Endometrial microvascular endothelial cells (primary cell): Measurements from ENCODE around the gene PARM1. TPM values are rescaled to one million over a fixed set of nuclear protein-coding genes. Genes with fewer than 3 reads are reported as not detected.

Source experiments
- in situ Hi-C: cut with HindIII; loops from 2 replicates; pipeline ENCODE4 v1.10.0; 2017; ENCODE audit warnings: low sequenced_read_pairs, low pct_unique_long_range_greater_than_20kb; ENCODE audit errors: inconsistent ontology term
- total RNA-seq: library from RNA; depleted of rRNA; stranded (reverse); fragments of >200 nt; gene quantifications from one replicate; pipeline ENCODE4 v1.2.3, GENCODE V29; 2015; ENCODE audit errors: inconsistent ontology term

The PARM1 gene
- total RNA-seq, 1 donor from 2014 or later, result not detected

DNA sequence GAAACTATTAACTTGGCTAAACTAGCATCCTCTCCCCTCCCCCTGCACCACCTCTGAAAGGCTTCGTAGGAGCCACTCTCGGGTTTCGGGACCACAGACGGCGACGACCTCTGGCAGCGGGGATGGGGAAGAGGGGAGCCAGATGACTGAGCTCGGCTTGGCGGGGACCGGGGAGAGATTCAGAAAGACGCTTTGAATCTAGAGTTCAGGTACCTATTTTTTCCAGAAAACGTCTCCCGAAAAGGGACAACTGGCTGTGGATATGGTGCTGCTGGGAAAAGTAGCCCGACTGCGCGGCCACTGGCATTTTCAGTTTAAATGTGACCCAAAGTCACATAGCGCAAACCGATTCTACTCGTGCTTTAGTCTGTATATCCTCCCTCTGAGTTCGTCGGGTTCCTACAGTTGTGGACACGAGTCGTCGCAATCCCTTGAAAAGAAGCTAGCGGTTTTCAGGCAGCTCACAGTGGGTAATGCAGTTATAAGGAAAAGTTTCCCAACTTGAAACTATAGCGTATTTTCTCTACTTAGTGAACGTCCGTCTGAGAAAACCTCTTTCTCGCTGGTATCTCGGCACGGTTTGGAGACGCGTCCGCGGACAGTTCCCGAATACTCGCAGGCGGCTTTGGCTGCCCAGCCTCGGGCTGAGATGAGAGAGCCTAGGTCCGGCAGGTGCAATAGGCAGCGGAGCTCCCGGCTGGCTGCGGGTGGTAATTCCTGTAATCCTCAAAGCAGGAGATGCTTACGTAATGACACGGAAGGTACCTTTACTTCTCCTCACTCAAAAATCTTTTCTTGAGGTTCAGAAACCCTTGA, 1.3 kb downstream of the PARM1 start:
- in situ Hi-C loops, result no loop called here

DNA sequence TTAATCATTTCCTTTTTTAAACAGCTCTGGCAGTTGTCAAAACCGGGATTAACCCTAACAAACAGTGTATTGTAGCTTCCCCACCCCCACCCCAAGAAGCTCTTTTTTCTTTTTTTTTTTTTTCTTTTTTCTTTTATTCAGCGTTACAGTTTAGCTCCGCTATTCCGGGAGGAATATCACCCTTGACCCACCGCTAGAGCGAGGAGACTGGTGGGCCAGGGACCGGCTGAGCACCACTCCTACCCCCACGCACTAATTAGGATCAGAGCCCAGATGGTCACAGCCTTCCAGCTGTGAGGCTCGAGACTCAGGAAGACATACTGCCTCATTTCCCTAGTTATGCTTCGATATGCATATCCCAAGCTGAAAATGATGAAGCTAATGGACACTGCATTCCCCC, 2.0 kb downstream of the PARM1 start:
- in situ Hi-C loops, result no loop called here

DNA sequence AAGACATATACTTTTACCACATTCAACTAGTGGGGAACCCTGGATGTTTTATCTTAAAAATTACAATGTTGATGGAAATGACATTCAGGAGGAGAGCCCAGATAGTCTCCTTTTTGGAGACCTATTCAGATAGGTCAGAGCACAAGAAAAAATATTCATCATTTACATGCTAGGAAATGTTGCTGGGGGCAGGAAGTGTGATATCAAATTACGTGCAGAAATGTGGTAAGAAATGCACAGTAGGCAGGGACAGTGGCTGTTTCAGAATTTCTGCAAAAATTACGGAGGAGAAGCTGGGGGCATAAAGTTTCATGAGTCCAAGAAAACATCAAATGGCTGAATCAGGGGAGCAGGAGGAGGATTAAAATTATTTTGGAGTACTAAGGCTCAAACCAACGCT, 8.2 kb downstream of the PARM1 start:
- in situ Hi-C loops, result no loop called here

DNA sequence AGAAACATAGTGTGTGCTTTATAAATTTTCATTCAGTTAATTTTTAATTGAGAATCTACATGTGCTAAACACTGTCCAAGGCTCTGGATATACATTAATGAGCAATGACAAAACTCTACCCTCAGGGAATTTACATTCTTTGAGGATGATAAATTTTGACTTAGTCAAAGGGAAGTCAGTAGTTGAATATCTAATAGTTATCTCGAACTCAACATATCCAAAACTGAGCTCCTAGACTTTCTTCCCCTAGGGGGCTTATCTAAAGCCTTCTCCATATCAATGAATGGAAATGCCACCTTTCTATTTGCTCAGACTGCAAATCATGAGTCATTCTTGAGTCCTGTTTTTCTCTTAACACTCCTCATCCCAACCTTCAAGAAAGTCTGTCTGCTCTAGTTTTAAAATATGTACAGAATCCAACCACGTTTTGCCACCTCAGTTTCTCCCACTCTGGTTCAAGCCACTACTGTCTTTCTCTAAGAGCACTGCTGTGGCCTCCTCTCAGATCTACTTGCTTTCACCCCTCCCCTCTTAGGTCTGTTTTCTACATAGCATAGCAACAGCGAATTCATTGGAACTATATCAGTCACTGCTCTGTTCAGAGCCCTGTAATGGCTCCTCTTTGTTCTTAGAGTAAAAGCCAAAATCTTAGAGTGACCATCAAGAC, 9.5 kb downstream of the PARM1 start:
- in situ Hi-C loops, result no loop called here

DNA sequence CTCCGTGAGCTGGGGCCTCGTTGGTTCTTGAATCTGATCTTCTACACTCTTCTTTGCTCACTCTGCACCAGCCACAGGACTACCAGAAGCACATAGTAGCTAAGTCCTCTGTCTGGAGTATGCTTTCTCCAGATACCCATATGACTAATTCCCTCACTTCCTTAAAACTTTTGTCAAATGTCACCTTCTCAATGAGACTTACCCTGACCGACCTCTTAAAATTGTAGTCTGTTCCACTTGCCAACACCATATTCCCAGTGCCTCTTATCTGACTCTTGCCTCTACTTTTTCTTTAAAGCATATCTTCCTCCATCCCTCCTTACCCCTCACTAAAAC, 10.0 kb downstream of the PARM1 start:
- in situ Hi-C loops, result no loop called here

DNA sequence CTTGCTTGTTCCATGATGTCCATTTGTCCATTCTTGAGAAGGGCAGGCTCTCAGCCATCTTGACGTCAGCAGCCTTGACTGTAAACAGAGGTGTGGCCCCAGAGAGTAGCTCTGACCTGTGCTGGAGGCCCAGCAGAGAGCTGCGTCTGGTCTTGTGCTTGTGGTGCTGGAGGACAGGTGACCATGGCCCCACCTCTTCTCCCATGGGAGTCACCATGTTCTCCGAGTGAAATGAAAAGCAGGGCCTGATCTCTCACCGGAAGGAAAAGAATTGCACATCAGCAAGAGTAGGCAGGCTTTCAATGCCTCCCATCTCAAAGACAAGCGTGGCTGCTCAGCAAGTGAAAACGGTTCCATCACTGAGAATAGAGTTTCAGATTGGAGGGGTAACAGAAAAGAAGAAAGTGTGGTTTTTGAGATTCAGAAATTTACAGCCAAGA, 11.5 kb downstream of the PARM1 start:
- in situ Hi-C loops, result no loop called here

DNA sequence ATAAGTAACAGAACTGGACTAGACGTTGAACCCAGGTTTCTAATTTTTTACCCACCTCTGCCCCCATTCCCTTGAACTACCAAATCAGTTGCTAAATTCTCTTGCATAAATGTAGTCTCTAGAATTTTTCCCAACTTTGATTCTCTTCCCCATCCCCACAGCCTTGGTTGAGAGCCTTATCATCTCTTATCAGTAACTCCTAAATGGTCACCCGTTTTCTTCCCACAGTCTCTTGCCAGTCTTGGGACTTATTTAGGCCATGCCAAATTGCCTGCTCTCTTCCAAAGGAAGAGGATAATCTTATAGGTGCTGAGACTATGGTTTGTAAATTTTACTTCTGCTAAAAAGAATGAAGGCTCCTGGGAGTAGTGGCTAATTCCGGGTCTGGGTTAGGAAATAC, 13.3 kb downstream of the PARM1 start:
- in situ Hi-C loops, result no loop called here

DNA sequence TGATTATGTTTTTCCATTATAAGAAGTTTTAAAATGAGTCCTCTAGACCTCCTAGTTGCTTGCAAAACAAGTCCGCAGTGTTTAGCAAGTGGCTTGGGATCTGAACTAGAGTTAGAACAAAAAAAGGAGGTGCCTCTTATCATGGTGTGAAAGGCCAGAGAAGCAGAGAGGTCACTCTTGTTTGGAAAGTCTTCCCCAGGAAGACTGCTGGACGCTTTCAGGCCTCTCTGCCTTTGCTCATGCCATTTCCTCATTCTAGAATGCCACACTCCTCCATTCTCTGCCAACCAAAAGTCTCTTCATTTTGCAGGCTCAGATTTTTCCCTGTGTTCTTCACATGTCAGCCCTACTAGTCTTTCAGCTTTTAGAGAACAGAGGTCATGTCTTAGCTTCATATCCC, 14.9 kb downstream of the PARM1 start:
- in situ Hi-C loops, result no loop called here

DNA sequence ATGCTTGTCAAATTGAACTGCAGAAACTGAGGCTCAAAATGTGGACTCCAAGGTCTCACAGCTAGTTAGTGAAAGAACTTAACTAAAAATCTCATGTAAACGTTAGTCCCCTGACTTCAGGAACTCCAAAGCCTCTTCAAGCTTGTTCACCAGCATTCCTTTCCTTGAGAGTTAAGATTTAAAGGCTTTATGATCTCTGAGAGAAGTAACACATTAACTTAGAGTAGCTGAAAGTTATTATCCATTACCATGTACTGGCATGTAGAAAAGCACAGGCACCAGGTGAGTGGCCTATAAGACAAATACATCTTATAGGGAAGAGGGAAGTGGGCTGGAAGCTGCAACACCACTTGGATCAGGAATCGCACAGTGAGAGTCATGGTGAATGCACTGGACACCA, 15.3 kb downstream of the PARM1 start:
- in situ Hi-C loops, result no loop called here

DNA sequence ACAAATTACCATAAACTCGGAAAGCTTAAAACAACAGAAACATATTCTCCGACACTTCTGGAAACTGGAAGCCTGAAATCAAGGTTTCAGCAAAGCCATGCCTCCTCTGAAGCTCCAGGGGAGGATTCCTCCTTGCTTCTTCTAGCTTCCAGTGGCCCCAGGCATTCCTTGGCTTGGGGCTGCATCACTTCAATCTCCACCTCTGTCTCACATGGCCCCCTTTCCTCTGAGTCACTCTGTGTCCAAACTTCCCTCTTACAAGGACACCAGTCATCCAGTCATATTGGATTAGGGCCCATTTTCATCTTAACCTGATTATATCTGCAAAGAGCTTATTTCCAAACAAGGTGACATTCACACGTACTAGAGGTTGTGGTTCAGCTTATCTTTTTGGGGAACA, 17.3 kb downstream of the PARM1 start:
- in situ Hi-C loops, result no loop called here

DNA sequence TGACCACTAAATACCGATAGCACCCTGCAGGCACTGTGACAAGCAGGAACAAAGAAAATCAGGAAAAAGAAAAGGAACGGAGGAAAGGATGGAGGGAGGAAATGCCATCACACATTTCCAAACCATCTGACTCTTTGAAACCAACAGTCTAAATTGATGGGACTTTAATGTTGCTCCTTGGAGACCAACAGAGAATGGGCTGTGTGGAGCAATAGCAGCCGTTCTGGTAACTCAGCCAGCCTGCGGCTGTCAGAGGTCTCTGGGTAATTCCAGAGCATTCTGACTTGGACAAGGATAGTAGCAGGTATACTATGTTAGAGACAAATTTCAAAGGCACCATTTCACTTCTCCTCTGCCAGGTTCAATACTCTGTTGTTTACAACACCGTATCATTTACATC, 18.0 kb downstream of the PARM1 start:
- in situ Hi-C loops, result no loop called here

DNA sequence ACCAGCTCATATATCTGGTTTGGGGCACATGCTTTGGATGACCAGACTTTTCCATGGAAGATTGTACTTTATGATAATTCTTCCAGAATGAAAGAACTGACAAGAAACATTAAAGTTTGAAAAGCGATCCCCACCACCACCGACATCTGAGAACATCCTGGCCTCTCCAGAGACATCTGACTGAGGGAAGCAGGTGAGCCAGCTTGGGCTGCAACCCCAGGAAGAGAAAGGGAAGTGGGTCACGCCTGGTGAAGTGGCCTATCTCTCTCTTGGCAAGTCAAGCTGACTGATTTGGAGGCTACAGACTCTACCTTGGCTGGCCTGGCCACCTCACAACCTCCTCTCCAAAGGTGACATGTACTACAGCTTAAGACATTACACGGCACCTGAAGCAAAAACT, 20.7 kb downstream of the PARM1 start:
- in situ Hi-C loops, result no loop called here

DNA sequence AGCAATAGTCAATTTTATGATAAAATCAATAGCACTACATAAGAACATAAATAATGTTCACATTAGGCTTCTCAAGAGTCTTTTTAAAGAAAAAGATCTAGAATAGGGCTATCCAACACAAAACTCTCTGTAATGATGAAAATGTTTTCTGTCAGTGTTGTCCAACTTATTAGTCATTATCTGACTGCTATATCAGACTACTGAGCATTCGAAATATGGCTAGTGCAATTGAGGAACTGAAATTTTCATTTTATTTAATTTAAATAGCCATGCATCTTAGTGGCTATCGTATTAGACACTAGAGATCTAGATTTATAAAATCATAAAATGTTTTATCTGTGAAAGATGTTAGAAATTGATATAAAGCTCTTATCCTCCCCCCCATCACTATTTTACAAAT, 26.0 kb downstream of the PARM1 start:
- in situ Hi-C loops, result no loop called here

DNA sequence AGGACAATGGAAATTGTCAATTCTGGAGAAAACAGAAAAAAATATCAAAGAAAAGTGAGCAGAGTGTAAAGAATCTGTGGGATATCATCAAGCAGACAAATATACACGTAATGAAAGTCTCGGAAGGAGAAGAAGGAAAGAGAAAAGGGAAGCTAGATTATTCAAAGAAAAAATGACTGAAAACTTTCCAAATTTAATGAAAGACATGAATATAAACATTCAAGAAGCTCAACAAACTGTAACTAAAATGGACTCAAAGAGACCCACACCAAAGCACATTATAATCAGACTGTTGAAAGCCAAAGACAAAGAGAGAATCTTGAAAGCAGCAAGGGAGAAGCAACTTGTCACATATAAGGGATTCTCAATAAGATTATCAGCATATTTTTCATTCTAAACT, 28.3 kb downstream of the PARM1 start:
- in situ Hi-C loops, result no loop called here

DNA sequence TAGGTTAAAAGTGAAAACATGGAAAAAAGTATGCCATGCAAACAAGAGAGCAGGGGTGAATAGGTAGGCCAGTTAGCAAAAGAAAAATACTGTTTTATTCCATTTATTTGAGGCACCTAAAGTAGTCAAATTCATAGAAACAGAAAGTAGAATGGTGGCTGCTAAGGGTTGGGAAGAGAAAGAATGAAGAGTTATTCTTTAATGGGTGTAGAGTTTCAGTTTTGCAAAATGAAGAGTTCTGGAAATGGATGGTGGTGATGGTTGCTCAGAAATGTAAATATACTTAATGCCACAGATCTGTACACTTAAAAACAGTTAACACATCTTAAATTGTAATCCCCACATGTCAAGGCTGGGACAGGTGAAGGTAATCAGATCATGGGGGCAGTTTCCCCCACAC, 29.7 kb downstream of the PARM1 start:
- in situ Hi-C loops, result no loop called here

DNA sequence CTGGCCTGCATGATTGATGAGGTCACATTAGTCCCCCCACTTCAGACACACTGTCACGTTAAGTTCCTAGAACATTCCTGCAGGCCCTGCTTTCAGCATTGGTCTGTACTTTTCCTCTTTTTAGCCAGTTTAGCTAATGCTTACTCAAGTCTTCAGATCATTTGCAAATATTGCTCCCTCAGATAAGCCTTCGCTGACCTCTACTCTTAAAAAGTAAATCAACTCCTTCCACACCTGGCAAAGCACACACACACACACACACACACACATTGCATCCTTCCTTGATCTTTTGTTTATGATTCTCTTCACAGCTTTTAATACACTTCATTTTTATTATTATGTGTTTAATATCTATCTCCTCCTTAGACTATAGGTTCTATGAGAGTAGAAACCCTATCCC, 31.4 kb downstream of the PARM1 start:
- in situ Hi-C loops, result no loop called here

DNA sequence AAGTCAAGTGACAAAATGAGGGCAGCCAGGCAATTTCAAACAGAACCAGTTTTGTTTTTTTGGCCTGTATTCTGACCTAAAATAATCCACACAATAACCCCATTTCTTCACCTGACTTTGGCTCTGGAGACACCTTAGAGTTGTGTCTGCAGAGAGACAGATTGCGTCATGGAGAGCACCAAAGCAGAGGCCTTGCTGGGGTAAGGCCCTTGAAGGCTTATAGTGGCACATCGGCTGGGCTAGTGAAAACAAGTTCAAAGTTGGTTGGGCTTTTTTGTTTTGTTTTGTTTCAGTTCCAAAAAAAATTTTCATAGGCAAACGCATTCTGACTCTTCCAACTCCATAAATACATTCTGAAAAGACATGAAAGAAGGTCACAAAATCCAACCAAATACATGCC, 34.4 kb downstream of the PARM1 start:
- in situ Hi-C loops, result no loop called here

DNA sequence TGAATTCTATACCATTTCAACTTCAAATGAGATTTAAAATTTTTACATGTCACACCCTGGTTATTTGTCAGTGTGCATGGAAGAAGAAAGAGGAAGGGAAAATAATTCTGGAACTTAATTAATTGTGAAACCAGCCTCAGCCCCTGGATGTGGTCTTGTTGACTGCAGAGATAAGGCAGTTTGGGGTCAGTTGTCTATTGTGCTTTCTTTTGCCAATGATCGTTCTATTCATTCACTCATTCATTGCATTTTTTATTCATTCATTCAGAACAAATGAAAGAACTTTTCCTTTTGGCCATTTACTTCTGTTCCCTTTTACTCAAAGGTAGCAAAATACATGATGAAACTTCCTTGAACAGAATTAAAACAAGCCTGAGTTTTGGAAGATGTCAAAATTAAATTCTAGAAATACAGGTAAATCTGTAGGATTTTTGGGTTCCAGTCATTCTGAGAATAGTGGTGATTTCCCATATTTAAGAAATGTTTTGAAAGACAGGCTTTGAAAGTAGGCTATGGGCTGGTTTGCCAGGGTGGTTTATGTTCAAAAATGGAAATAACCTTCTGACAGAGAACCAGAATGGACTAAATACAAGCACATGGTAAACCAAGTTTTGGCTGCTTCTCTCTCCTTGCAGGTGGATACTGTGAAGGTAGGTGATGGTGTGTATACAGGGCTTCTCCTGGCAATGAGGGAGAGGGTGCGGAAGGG, 35.7 kb downstream of the PARM1 start:
- in situ Hi-C loops, result no loop called here

DNA sequence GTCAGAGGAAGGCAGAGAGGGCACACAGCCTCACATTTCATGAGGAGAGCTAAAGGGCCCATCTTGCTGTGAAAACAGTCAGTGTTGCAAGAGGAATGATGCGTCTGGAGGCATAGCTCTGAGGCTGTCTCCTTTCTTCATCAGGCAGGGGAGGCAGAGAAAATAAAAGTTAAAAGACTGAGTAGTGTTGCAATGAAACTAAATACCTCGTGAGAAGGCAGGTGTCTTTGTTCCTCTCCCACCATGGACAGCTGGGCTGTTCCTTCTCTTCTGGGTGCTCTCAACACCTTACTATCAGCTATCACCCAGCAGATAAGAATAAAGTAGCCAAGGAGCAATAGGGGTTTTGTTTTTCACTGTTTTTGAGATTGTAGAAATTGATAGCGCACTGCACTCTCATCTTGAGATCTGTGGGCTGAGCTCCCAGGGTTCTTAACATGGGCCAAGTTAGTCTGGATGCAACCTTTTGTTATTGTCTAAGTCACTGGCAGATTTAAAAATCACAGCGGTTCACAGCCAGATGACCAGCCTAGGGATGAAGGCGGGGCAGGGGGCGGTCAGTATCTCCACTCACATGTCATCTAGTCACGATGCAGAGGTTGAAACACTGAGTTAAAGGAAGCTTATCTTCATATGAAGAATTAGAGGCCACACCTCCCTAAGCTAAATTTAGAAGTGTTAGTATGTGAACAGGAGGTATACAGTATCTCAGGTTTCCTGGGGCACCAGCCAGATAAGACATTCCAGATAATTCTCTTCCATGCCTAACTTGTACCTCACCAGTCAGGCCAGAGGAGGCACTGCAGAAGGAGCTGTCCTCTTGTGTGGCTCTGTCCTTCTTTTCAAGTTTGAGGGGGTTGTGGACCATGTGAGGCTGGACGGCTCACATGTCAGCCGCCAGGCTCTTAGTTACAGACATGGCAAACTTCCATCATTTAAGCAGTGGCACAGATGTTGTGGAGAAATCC, 36.9 kb downstream of the PARM1 start:
- in situ Hi-C loops, result no loop called here
